ENCODE results near the gene CD27.

The CD27 gene

GRCh38 chr12:6432991-6433390 lies 11.8 kb upstream of the CD27 start:
- in situ Hi-C loops (cut with MboI; ENCODE audit: low sequenced_read_pairs) = no loop called here

GRCh38 chr12:6434205-6435140 lies 10.3 kb upstream of the CD27 start:
- in situ Hi-C loops (cut with MboI; ENCODE audit: low sequenced_read_pairs) = no loop called here

- in situ Hi-C loops (cut with MboI; ENCODE audit: low sequenced_read_pairs) = no loop called here
Measured at GRCh38 chr12:6435961-6436715, 8.6 kb upstream of the CD27 start.

- in situ Hi-C loops (cut with MboI; ENCODE audit: low sequenced_read_pairs) = no loop called here
Measured at GRCh38 chr12:6437586-6437985, 7.2 kb upstream of the CD27 start.

GRCh38 chr12:6438345-6438744 lies 6.4 kb upstream of the CD27 start:
- in situ Hi-C loops (cut with MboI; ENCODE audit: low sequenced_read_pairs) = no loop called here

- in situ Hi-C loops (cut with MboI; ENCODE audit: low sequenced_read_pairs) = no loop called here
Measured at GRCh38 chr12:6440391-6440790, 4.4 kb upstream of the CD27 start.

GRCh38 chr12:6442836-6443235 lies 1.9 kb upstream of the CD27 start:
- in situ Hi-C loops (cut with MboI; ENCODE audit: low sequenced_read_pairs) = no loop called here

GRCh38 chr12:6443361-6443983 lies 1.3 kb upstream of the CD27 start:
- in situ Hi-C loops (cut with MboI; ENCODE audit: low sequenced_read_pairs) = no loop called here

GRCh38 chr12:6444031-6444430 lies 724 bp upstream of the CD27 start:
- in situ Hi-C loops (cut with MboI; ENCODE audit: low sequenced_read_pairs) = no loop called here

GRCh38 chr12:6450091-6450868 lies 5.5 kb downstream of the CD27 start:
- in situ Hi-C loops (cut with MboI; ENCODE audit: low sequenced_read_pairs) = no loop called here

GRCh38 chr12:6450869-6451347 lies 6.2 kb downstream of the CD27 start:
- in situ Hi-C loops (cut with MboI; ENCODE audit: low sequenced_read_pairs) = no loop called here

GRCh38 chr12:6451348-6452244 lies 6.8 kb downstream of the CD27 start, which contains the start of gene TAPBPL:
Gene TAPBPL, plus strand, starts transcription at chr12:6452042. Its CDS starts 207 bp downstream, at chr12:6452249.
- in situ Hi-C loops (cut with MboI; ENCODE audit: low sequenced_read_pairs) = no loop called here

- in situ Hi-C loops (cut with MboI; ENCODE audit: low sequenced_read_pairs) = no loop called here
Measured at GRCh38 chr12:6452245-6452943, 7.6 kb downstream of the CD27 start.

- in situ Hi-C loops (cut with MboI; ENCODE audit: low sequenced_read_pairs) = no loop called here
Measured at GRCh38 chr12:6452944-6453630, 8.3 kb downstream of the CD27 start.

GRCh38 chr12:6457220-6457945 lies 12.6 kb downstream of the CD27 start:
- in situ Hi-C loops (cut with MboI; ENCODE audit: low sequenced_read_pairs) = no loop called here

- in situ Hi-C loops (cut with MboI; ENCODE audit: low sequenced_read_pairs) = no loop called here
Measured at GRCh38 chr12:6458281-6459003, 13.7 kb downstream of the CD27 start.

GRCh38 chr12:6459004-6459337 lies 14.2 kb downstream of the CD27 start:
- in situ Hi-C loops (cut with MboI; ENCODE audit: low sequenced_read_pairs) = no loop called here
